ENCODE data around the gene RAD21L1. TPM values are rescaled to one million over a fixed set of nuclear protein-coding genes. Genes with fewer than 3 reads are reported as not detected.

Gene RAD21L1
- total RNA-seq, 1 donor from 2014 or later, result not detected

DNA sequence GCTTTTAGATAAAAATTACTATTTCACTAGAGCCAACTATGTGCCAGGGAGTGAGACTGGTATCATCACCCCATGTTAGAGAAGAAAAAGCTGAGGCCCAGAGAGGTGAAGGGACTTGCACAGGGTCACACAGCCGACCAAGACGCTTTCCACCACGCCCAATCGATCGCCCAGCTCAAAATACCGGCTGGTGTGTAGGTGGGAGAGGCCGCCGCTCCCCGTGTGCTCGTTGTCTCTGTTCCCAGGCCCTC, 40.0 kb downstream of the RAD21L1 start:
- DNase-seq, result no peak
- Histone ChIP-seq H3K9me3 (no peaks in the 10 kb centered on the region), H3K36me3 (no peaks in the 10 kb centered on the region), H3K27ac (no peak overlapping the region), H3K27me3 (no peaks in the 10 kb centered on the region), H3K4me3 (peak overlapping the region; percentile 80), H3K4me1 (peaks cover 11% of the 10 kb centered on the region)
- no peak for ATAC-seq
- TF ChIP-seq, protein P1, sequence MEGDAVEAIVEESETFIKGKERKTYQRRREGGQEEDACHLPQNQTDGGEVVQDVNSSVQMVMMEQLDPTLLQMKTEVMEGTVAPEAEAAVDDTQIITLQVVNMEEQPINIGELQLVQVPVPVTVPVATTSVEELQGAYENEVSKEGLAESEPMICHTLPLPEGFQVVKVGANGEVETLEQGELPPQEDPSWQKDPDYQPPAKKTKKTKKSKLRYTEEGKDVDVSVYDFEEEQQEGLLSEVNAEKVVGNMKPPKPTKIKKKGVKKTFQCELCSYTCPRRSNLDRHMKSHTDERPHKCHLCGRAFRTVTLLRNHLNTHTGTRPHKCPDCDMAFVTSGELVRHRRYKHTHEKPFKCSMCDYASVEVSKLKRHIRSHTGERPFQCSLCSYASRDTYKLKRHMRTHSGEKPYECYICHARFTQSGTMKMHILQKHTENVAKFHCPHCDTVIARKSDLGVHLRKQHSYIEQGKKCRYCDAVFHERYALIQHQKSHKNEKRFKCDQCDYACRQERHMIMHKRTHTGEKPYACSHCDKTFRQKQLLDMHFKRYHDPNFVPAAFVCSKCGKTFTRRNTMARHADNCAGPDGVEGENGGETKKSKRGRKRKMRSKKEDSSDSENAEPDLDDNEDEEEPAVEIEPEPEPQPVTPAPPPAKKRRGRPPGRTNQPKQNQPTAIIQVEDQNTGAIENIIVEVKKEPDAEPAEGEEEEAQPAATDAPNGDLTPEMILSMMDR (IDR thresholded peaks at IDR 0.05), result no peak
- intact Hi-C loops (cut with DNase I), result no loop called here

DNA sequence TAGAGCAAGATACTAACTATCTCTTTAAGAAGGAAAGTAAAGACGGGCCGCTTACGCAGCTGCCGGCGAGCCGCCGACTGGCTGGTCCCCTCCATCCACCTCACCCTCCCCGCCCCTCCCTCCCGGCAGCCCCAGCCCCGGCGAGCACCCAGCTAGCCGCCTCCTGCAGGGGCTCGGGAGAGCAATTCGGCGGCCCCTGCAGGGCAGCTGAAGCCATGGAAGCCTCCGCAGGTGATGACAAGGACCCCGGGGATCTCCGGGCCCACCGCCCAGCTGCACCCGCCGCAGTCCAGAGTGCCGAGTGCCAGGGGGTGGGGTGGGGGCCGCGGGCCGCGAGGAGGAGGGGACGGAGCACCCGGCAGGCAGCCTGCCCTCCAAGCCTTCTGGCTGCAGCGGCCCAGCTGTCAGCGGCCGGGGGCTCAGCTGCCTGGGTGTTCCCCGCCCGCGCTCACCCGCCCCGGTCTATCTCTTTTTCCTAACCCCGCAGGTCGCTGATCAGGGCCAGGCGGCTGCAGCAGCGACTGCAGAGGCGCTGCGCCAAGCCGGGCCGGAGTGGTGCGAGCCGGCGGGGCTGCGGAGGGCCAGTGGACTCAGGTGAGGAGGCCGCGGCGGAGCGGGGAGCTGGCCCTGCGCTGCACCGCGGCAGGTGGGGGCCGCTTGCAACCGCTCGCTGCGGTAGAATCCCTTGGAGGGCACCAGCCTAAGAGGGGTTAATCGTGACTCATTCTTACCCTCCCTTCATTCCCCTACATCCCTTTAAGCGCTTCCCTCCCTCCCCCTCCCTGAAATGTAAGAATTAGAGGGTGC, 40.5 kb downstream of the RAD21L1 start, which contains the start of gene SNPH:
SNPH (plus strand) TSS at position 128 of the 807 bp plus-strand sequence. CDS start 29,946 bp downstream, outside the sequence.
- Histone ChIP-seq H3K36me3 (no peaks in the 10 kb centered on the region), H3K27me3 (no peaks in the 10 kb centered on the region), H3K4me1 (peaks cover 11% of the 10 kb centered on the region), H3K27ac (no peak within 1 kb of the TSS), H3K4me3 (peak within 1 kb of the TSS; percentile 80), H3K9me3 (no peaks in the 10 kb centered on the region)
- ATAC-seq (peak; percentile 86), DNase-seq (peak; percentile 80)
- TF ChIP-seq, protein P1 (IDR thresholded peaks at IDR 0.05), result peak; percentile 7
- intact Hi-C loops (cut with DNase I), result no loop called here

DNA sequence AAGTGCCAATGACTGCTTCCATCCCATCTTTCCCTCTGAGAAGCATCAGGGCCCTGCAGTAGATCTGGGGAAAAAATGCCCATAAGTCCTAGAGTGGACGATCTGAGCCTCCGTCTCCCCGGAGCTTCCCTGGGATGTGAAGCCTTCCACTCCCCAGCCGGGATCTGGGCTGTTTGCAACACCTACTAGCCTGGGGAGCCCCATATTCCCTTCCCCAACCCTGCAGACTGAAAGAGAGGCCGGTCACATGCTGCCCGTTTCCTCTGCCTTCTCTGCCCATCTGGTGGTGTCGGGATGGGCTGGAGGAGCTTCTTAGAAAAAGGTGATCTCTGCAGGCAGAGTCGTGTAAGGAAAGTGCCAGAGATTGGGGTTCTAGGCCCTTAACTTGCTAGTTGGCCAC, 41.3 kb downstream of the RAD21L1 start:
- no peak overlapping the region for H3K4me3 ChIP-seq
- peaks cover 11% of the 10 kb centered on the region for H3K4me1 ChIP-seq
- ATAC-seq, result no peak
- H3K27me3 ChIP-seq, result no peaks in the 10 kb centered on the region
- no peak overlapping the region for H3K27ac ChIP-seq
- intact Hi-C loops (cut with DNase I), result no loop called here
- no peak for DNase-seq
- no peaks in the 10 kb centered on the region for H3K36me3 ChIP-seq
- TF ChIP-seq, protein P1 (IDR thresholded peaks at IDR 0.05), result no peak
- H3K9me3 ChIP-seq, result no peaks in the 10 kb centered on the region

DNA sequence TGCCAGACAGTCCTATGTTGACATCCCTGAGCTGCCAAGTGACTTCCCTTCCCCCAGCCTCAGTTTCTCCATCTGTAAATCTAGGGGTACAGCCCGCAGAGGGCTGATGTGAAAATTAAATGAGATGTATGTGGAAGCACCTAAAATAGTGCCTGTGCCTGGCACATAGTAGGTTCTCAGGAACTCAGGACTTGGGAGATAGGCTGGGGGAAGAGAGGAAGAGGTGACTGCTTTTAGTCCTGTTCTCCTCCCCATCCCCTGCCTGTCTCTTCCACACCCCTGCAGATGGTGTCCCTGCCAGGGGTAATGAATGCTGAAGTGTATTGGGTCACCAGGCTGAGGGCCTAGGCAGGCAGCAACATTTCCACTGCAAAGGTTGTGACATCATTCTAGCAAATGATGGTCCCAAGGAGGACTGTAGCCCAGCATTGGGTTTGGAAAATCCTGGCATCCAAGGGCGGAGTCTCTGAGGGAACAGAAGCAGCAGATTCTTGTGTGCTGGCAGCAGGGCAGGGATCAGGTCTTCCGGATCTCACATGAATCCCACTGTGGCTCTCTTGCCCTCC, 42.0 kb downstream of the RAD21L1 start:
- Histone ChIP-seq H3K4me3 (no peak overlapping the region), H3K27me3 (no peaks in the 10 kb centered on the region), H3K4me1 (peaks cover 14% of the 10 kb centered on the region), H3K9me3 (no peaks in the 10 kb centered on the region), H3K27ac (no peak overlapping the region), H3K36me3 (no peaks in the 10 kb centered on the region)
- TF ChIP-seq, protein P1 (IDR thresholded peaks at IDR 0.05), result no peak
- no peak for ATAC-seq
- intact Hi-C loops (cut with DNase I), result no loop called here
- no peak for DNase-seq

DNA sequence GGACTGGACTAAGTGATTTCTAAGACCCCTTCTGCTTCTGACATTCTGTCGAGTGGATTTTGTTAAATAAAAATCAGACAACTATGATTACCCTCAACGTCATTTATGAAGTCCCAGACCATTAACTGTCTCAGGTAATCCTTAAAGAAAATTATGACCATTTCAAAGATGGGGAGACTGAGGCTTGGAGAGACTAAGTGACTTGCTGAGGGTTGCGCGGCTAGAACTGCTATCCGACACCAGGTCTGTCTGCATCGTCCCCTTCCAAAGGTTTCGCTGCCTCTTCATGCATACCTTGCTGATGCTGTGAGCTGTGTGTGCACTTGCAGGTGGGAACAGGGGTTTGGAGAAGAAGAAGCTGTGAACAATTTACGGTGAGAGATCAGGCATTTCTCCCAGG, 43.4 kb downstream of the RAD21L1 start:
- Histone ChIP-seq H3K9me3 (no peaks in the 10 kb centered on the region), H3K36me3 (no peaks in the 10 kb centered on the region), H3K27ac (no peak overlapping the region), H3K4me1 (peaks cover 14% of the 10 kb centered on the region), H3K4me3 (no peak overlapping the region), H3K27me3 (no peaks in the 10 kb centered on the region)
- intact Hi-C loops (cut with DNase I), result no loop called here
- DNase-seq (no peak), ATAC-seq (no peak)
- TF ChIP-seq, protein P1 (IDR thresholded peaks at IDR 0.05), result no peak
